Measurements from ENCODE around the gene KIF3A. TPM values are rescaled to one million over a fixed set of nuclear protein-coding genes. Genes with fewer than 3 reads are reported as not detected.

The KIF3A gene
- total RNA-seq, 1 experiment from 2014 or later: 18.9 TPM

DNA sequence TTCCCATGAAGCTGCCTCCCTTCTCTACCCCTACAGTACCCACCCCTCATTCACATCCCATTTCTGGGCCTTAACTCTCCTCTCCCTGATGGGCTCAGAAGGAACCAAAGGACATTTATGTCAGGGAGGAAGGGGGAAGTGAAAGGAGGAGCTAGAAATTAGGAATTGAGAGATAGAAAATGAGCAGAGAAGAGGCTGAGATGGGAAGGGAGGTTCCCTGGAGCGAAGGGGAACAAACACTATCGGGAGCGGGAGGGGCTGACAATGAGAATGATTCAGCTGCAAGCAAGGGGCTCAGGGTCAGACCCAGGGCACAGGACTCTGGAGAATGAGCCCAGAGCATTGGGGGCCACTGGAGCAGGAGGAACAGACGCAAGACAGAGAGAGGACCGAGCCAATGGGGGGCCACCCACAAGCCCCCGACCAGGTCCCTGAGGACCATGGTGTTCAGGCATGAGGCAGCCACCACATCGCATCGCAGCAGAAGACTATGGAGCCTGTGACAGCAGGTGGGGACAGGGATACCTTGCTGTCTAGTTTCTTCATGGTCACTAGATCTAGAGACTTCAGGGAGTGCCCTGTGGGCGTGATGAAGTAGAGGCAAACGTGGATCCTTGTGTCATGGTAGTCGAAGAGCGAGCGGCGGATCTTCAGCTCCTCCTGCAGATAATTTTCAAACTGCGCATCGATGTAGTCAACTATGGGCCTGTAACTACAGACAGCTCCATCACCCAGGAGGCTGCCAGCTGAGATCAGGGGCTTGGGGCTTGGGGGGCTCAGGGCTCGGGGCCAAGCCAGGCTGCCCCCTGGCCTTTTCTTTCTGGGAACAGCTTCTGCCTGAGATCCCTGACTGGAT lies 26.1 kb upstream of the KIF3A start:
- BruUV-seq (replicated peaks): no TSS peak
- no peaks in the 10 kb centered on the region for H3K27me3 Mint-ChIP-seq (ENCODE audit: unreplicated experiment)
- CTCF ChIA-PET: interaction anchor here (1.1 kb wide), 1 partner anchor 95 kb away, joined by 3 read pairs; no protein-coding TSS in a partner anchor
- H3K36me3 Mint-ChIP-seq (ENCODE audit: insufficient read depth, unreplicated experiment): peaks cover 5% of the 10 kb centered on the region
- TF ChIP-seq, protein P1, sequence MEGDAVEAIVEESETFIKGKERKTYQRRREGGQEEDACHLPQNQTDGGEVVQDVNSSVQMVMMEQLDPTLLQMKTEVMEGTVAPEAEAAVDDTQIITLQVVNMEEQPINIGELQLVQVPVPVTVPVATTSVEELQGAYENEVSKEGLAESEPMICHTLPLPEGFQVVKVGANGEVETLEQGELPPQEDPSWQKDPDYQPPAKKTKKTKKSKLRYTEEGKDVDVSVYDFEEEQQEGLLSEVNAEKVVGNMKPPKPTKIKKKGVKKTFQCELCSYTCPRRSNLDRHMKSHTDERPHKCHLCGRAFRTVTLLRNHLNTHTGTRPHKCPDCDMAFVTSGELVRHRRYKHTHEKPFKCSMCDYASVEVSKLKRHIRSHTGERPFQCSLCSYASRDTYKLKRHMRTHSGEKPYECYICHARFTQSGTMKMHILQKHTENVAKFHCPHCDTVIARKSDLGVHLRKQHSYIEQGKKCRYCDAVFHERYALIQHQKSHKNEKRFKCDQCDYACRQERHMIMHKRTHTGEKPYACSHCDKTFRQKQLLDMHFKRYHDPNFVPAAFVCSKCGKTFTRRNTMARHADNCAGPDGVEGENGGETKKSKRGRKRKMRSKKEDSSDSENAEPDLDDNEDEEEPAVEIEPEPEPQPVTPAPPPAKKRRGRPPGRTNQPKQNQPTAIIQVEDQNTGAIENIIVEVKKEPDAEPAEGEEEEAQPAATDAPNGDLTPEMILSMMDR (IDR thresholded peaks at IDR 0.05; ENCODE audit: unreplicated experiment): no peak
- H3K4me1 Mint-ChIP-seq (ENCODE audit: low read depth, unreplicated experiment): no peaks in the 10 kb centered on the region
- H3K9me3 Mint-ChIP-seq (ENCODE audit: low read depth, unreplicated experiment): no peaks in the 10 kb centered on the region
- intact Hi-C loops (cut with micrococcal nuclease; ENCODE audit: unreplicated experiment): no loop called here
- H3K4me3 Mint-ChIP-seq (ENCODE audit: low read depth, unreplicated experiment): no peak overlapping the region
- no peak for DNase-seq
- no peak overlapping the region for H3K27ac Mint-ChIP-seq (ENCODE audit: unreplicated experiment)

DNA sequence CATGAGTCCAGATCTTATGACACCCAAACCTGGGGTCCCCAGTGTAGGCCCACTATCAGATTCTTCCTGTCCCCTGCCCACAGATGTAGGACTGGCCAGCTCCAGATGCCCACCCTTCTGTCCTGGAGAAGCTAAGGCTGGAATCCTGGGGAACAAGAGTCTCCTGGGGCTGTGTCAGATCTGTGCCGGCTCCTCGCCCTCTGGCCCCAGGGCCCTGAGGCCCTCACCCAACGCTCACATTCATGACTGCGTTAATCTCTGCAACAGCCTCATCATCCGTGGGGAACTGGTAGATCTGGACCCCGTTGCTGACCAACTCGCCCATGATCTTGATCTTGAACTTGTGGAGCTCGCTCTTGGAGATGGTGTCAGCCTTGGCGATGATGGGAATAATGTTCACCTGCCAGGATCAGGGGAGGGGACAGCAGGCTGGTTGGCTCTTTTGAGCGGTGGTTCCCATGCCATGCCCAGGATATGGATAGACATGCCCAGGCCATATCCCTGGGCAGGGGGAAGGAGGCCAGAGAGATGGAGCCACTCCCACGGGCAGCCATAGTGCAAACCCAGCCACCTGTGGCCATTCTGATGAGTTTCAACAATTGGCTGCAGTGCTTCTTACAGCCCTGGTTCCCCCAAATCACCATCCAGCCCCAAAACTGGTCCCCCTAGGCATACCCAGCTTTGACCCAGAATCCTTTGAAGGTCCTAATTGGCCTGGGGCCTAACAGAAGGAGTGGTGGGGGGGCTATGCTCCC lies 25.1 kb upstream of the KIF3A start:
- CTCF ChIA-PET: interaction anchor here (0.5 to 1.1 kb wide), 3 partner anchors 29 to 375 kb away, joined by 3 read pairs; no protein-coding TSS in a partner anchor
- no peak overlapping the region for H3K4me3 Mint-ChIP-seq (ENCODE audit: low read depth, unreplicated experiment)
- H3K36me3 Mint-ChIP-seq (ENCODE audit: insufficient read depth, unreplicated experiment): peaks cover 5% of the 10 kb centered on the region

DNA sequence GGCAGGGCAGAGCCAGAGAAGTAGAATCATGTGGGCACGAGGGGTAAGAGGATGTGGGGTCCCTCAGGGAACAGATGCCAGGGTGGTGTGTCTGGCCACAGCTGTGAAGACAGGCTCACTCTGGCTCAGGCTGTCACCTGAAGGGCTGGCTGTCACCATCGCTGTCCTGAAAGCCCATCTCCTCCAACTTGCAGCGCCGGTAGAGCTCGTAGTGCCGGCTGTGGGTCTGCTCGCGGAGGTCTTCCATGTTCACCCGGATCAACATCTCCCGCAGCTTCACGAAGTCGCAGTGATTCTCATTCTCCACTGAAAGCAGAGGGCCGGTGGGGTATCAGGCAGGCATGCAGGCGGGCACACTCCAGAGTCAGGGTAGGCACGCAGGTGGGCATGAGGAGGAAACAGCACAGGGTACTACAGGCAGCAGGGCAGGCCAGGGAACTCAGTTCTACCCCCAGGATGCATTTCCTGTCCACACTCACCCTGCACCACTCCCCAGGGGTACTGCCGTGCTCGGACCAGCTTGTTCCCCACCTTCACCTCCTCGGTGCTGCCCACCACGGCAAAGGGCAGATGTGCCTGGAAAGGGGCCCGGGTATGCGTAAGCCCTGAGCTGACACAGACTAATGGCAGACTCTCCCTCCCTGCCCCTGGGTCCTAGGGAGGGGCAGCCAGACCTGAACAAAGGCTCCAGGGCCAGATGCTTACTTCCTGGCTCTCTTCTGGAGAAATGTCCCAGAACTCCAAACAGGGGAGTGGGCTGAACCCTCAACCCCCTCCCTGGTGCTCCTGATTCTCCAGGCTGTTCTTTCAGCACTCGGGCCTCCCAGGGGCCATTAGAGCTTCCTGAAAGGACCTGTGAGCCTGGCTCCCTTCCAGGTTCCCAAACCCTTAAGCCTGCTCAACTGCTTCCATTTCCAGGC lies 24.2 kb upstream of the KIF3A start:
- Mint-ChIP-seq H3K27ac (ENCODE audit: unreplicated experiment) (no peak overlapping the region), H3K27me3 (ENCODE audit: unreplicated experiment) (no peaks in the 10 kb centered on the region)
- CTCF ChIA-PET: interaction anchor here (0.5 to 0.6 kb wide), 3 partner anchors 10 to 374 kb away, joined by 3 read pairs; no protein-coding TSS in a partner anchor

More for the DNA sequence above, 25.1 kb upstream of the KIF3A start:
- Mint-ChIP-seq H3K9me3 (ENCODE audit: low read depth, unreplicated experiment) (no peaks in the 10 kb centered on the region), H3K27me3 (ENCODE audit: unreplicated experiment) (no peaks in the 10 kb centered on the region), H3K4me1 (ENCODE audit: low read depth, unreplicated experiment) (no peaks in the 10 kb centered on the region), H3K27ac (ENCODE audit: unreplicated experiment) (no peak overlapping the region)
- no peak for DNase-seq
- BruUV-seq (replicated peaks): no TSS peak
- TF ChIP-seq, protein P1 (IDR thresholded peaks at IDR 0.05; ENCODE audit: unreplicated experiment): no peak
- intact Hi-C loops (cut with micrococcal nuclease; ENCODE audit: unreplicated experiment): no loop called here

More for the DNA sequence above, 24.2 kb upstream of the KIF3A start:
- no peak for DNase-seq
- TF ChIP-seq, protein P1 (IDR thresholded peaks at IDR 0.05; ENCODE audit: unreplicated experiment): no peak
- no peaks in the 10 kb centered on the region for H3K9me3 Mint-ChIP-seq (ENCODE audit: low read depth, unreplicated experiment)
- no peak overlapping the region for H3K4me3 Mint-ChIP-seq (ENCODE audit: low read depth, unreplicated experiment)
- H3K36me3 Mint-ChIP-seq (ENCODE audit: insufficient read depth, unreplicated experiment): peaks cover 5% of the 10 kb centered on the region
- no TSS peak for BruUV-seq (replicated peaks)
- intact Hi-C loops (cut with micrococcal nuclease; ENCODE audit: unreplicated experiment): no loop called here
- no peaks in the 10 kb centered on the region for H3K4me1 Mint-ChIP-seq (ENCODE audit: low read depth, unreplicated experiment)
